A549 (cell line): ENCODE measurements around the gene MMS19. TPM values are rescaled to one million over a fixed set of nuclear protein-coding genes. Genes with fewer than 3 reads are reported as not detected.

ENCODE experiments used
- ATAC-seq, 2 experiments: fragments of 200-7000 bp in 1 of 2; fragments of >200 bp in 1 of 2; cut with Nextera tagmentation in 1 of 2; cut with Tn5 transposase in 1 of 2; 3 replicates each; pipeline versions ENCODE4 v1.8.0 to v1.9.1; 2018 to 2020; ENCODE audit warnings: mild to moderate bottlenecking in 1 of 2, moderate library complexity in 1 of 2
- CTCF ChIA-PET: fragments of 300-600 bp; sonication (Branson Sonifier 250); formaldehyde crosslinking; extraction: SDS; loops from one replicate; lab custom pipeline; 2021; ENCODE audit warnings: antibody characterized with exemption, inconsistent platforms; lab: Yijun Ruan, JAX
- POLR2A ChIA-PET: fragments of 350-600 bp; formaldehyde crosslinking; extraction: SDS; loops from one replicate; lab custom pipeline; 2021; ENCODE audit warnings: antibody characterized with exemption, inconsistent platforms; lab: Yijun Ruan, JAX
- DNase-seq, 2 experiments: peaks; one replicate each; pipeline versions ENCODE4 v3.0.0 to v3.0.0-alpha.2; 2011 to 2016; ENCODE audit warnings: low read depth in 1 of 2, low spot score in 1 of 2
- FAIRE-seq: peaks from 2 replicates; lab custom pipeline; 2011; peaks lifted over from hg19 to GRCh38; lab: Jason Lieb, UNC
- H3K27ac ChIP-seq, 2 experiments: fragments of >200 bp; sonication (Bioruptor Twin); formaldehyde crosslinking; 3 replicates each; pipeline ENCODE4 v1.5.1; 2016 to 2017
- H3K4me1 ChIP-seq: fragments of >200 bp; sonication (Bioruptor Twin); formaldehyde crosslinking; 3 replicates; pipeline ENCODE4 v1.6.1; 2016
- H3K4me2 ChIP-seq: fragments of >200 bp; sonication (Bioruptor Twin); formaldehyde crosslinking; 3 replicates; pipeline ENCODE4 v1.6.1; 2016
- H3K4me3 ChIP-seq: fragments of >200 bp; sonication (Bioruptor Twin); formaldehyde crosslinking; 3 replicates; pipeline ENCODE4 v1.5.1; 2016
- H3K9me3 ChIP-seq: fragments of >200 bp; sonication (Bioruptor Twin); formaldehyde crosslinking; 3 replicates; pipeline ENCODE4 v1.6.1; 2016
- ELK1 ChIP-seq: fragments of 150-350 bp; IDR thresholded peaks from 2 replicates; pipeline ENCODE4 v1.6.1; 2014; ENCODE audit warnings: low read depth, mild to moderate bottlenecking, low read length
- FOSB ChIP-seq: fragments of 250-450 bp; sonication (Bioruptor Pico); IDR thresholded peaks from 2 replicates; pipeline ENCODE4 v1.5.0; 2020; ENCODE audit warnings: mild to moderate bottlenecking, moderate library complexity
- FOSL2 ChIP-seq, 2 experiments: fragments of 450-650 bp in 1 of 2; fragments of >200 bp in 1 of 2; sonication (Bioruptor Twin) in 1 of 2; formaldehyde crosslinking; IDR thresholded peaks; 2 replicates each; pipeline versions ENCODE4 v1.5.0 to v1.6.1; 2016 to 2020; ENCODE audit warnings: mild to moderate bottlenecking in 1 of 2, moderate library complexity in 1 of 2
- HEYL ChIP-seq: fragments of 250-450 bp; sonication (Bioruptor Pico); IDR thresholded peaks from 2 replicates; pipeline ENCODE4 v1.8.0; 2021; ENCODE audit warnings: mild to moderate bottlenecking, moderate library complexity
- HMGXB4 ChIP-seq: fragments of 250-450 bp; sonication (Bioruptor Pico); IDR thresholded peaks from 2 replicates; pipeline ENCODE4 v1.5.0; 2021; ENCODE audit warnings: mild to moderate bottlenecking, moderate library complexity, borderline replicate concordance
- HOXB13 ChIP-seq: fragments of 250-450 bp; sonication (Bioruptor Pico); IDR thresholded peaks from 2 replicates; pipeline ENCODE4 v1.5.0; 2020; ENCODE audit warnings: low read depth, mild to moderate bottlenecking, moderate library complexity
- JUN ChIP-seq, 2 experiments: fragments of >200 bp; sonication (Bioruptor Twin); formaldehyde crosslinking; IDR thresholded peaks; 2 replicates in 1 of 2; 3 replicates in 1 of 2; pipeline ENCODE4 v1.6.1; 2016 to 2017
- KDM1A ChIP-seq: fragments of 200-600 bp; sonication (generic); IDR thresholded peaks from 2 replicates; pipeline ENCODE4 v1.6.1; 2016; ENCODE audit warnings: low read depth, mild to moderate bottlenecking
- KDM5A ChIP-seq: fragments of 200-600 bp; sonication (generic); IDR thresholded peaks from 2 replicates; pipeline ENCODE4 v1.6.1; 2016; ENCODE audit warnings: antibody characterized with exemption, mild to moderate bottlenecking
- MAX ChIP-seq: IDR thresholded peaks from 2 replicates; pipeline ENCODE4 v1.6.1; 2012
- MAZ ChIP-seq: fragments of 150-350 bp; IDR thresholded peaks from 2 replicates; pipeline ENCODE4 v1.6.1; 2014; ENCODE audit warnings: antibody characterized with exemption, low read depth, low read length, borderline replicate concordance
- MYC ChIP-seq: IDR thresholded peaks from 2 replicates; pipeline ENCODE4 v1.6.1; 2012; ENCODE audit warnings: mild to moderate bottlenecking, inconsistent platforms, low read length, improper control_type of control experiment, borderline replicate concordance
- NR3C1 ChIP-seq: fragments of >200 bp; sonication (Bioruptor Twin); formaldehyde crosslinking; IDR thresholded peaks from 3 replicates; pipeline ENCODE4 v1.6.1; 2017
- POLR2A ChIP-seq: IDR thresholded peaks from 2 replicates; pipeline ENCODE4 v1.6.1; 2012; ENCODE audit warnings: mild to moderate bottlenecking, low read length
- RAD21 ChIP-seq, 2 experiments: fragments of >200 bp in 1 of 2; sonication (Bioruptor Twin) in 1 of 2; formaldehyde crosslinking in 1 of 2; IDR thresholded peaks in 1 of 2; conservative IDR thresholded peaks in 1 of 2; 2 replicates in 1 of 2; 3 replicates in 1 of 2; pipeline ENCODE4 v1.6.1; 2012 to 2018; ENCODE audit warnings: inconsistent platforms in 1 of 2
- REST ChIP-seq: fragments of 200-600 bp; sonication (generic); IDR thresholded peaks from 2 replicates; pipeline ENCODE4 v1.6.1; 2016; ENCODE audit warnings: antibody characterized with exemption, mild to moderate bottlenecking, moderate library complexity
- RFX5 ChIP-seq: fragments of 450-650 bp; IDR thresholded peaks from 2 replicates; pipeline ENCODE4 v1.7.1; 2014; ENCODE audit warnings: antibody characterized with exemption, mild to moderate bottlenecking, moderate library complexity
- SMC3 ChIP-seq: fragments of >200 bp; sonication (Bioruptor Twin); formaldehyde crosslinking; IDR thresholded peaks from 3 replicates; pipeline ENCODE4 v1.6.1; 2018; ENCODE audit warnings: inconsistent platforms
- USF2 ChIP-seq: fragments of 450-650 bp; IDR thresholded peaks from 2 replicates; pipeline ENCODE4 v1.6.1; 2014; ENCODE audit warnings: antibody characterized with exemption
- ZC3H11A ChIP-seq: fragments of 450-650 bp; IDR thresholded peaks from 2 replicates; pipeline ENCODE4 v1.6.1; 2014; ENCODE audit warnings: antibody characterized with exemption, mild to moderate bottlenecking
- WGBS: methylation state at CpG from one replicate; pipeline ENCODE4 v1.1.6; 2017; ENCODE audit errors: missing lambda C conversion rate; 5-methylcytosine and 5-hydroxymethylcytosine counted together
- polyA plus RNA-seq, 4 experiments: library from polyadenylated mRNA; depleted of rRNA in 3 of 4; stranded (reverse); fragments of >200 nt; fragmentation: RNase III in 1 of 4; extraction: RNeasy Plus Mini Kit Qiagen cat#74134 plus additional on column Dnase treatment in 1 of 4; gene quantifications; 2 replicates in 3 of 4; 3 replicates in 1 of 4; pipeline ENCODE4 v1.2.3, GENCODE V29; 2011 to 2017

Gene MMS19
- polyA plus RNA-seq, 2 of the 4 experiments (the other 2 are of a cell fraction), result 60.6 to 65.6 TPM

- DNase-seq, result no peak
- CTCF ChIA-PET, result interaction anchor here (0.7 to 1.5 kb wide), 5 partner anchors 12 to 94 kb away, joined by 3 to 6 read pairs (median 4); no protein-coding TSS in a partner anchor
Observed at GRCh38 chr10:97518301-97519043, 20.2 kb upstream of the MMS19 start.

GRCh38 chr10:97517778-97518300 lies 19.6 kb upstream of the MMS19 start:
- DNase-seq, result no peak
- TF ChIP-seq KDM5A (no peak), KDM1A (no peak), MYC (no peak), RFX5 (no peak), ZC3H11A (no peak), ELK1 (no peak), USF2 (no peak), RAD21 (conservative IDR thresholded peaks at IDR 0.05 in 1 of 2, IDR thresholded peaks at IDR 0.05 in 1 of 2) (no peak), FOSB (CRISPR knock-in tag) (no peak)
- ATAC-seq, result no peak
- no peaks in the 10 kb centered on the region for H3K9me3 ChIP-seq
- peak overlapping the region; percentile 17; the same call in 1 of the 3 replicates for H3K4me2 ChIP-seq
- no peak for FAIRE-seq
- WGBS, result 86% methylated on average over 6 of the region's 6 CpGs
- H3K4me3 ChIP-seq, result no peak overlapping the region
- CTCF ChIA-PET, result interaction anchor here (0.8 to 1.5 kb wide), 3 partner anchors 17 to 94 kb away, joined by 3 to 4 read pairs (median 4); no protein-coding TSS in a partner anchor
- POLR2A ChIA-PET, result no interaction called here
- H3K27ac ChIP-seq, result no peak overlapping the region; a peak in 1 of 6 replicates
- peaks cover 14% of the 10 kb centered on the region; the same call in 2 of the 3 replicates for H3K4me1 ChIP-seq

More at GRCh38 chr10:97518301-97519043, 20.2 kb upstream of the MMS19 start:
- WGBS, result 51% methylated on average over 10 of the region's 10 CpGs
- Histone ChIP-seq H3K4me2 (peak overlapping the region; percentile 17; the same call in 1 of the 3 replicates), H3K4me3 (no peak overlapping the region), H3K27ac (no peak overlapping the region; a peak in 1 of 6 replicates), H3K9me3 (no peaks in the 10 kb centered on the region), H3K4me1 (peaks cover 14% of the 10 kb centered on the region; the same call in 2 of the 3 replicates)
- TF ChIP-seq FOSL2 (IDR thresholded peaks at IDR 0.05) (no peak), FOSL2 (CRISPR knock-in tag; IDR thresholded peaks at IDR 0.05) (peak; percentile 29; the same call in 1 of the 2 replicates), JUN (IDR thresholded peaks at IDR 0.05) (no peak), ELK1 (no peak), MAZ (no peak), KDM5A (no peak)
- FAIRE-seq (no peak), ATAC-seq (peak in 1 of 2 experiments; percentile 18; a peak in 2 of 6 replicates)
- POLR2A ChIA-PET, result no interaction called here

GRCh38 chr10:97517096-97517750 lies 19.0 kb upstream of the MMS19 start:
- FAIRE-seq (no peak), ATAC-seq (no peak)
- no peak overlapping the region for H3K4me2 ChIP-seq
- CTCF ChIA-PET, result no interaction called here
- WGBS, result 80% methylated on average over 11 of the region's 15 CpGs
- TF ChIP-seq HOXB13 (CRISPR knock-in tag) (no peak), MAX (no peak), REST (no peak), MAZ (no peak), HEYL (no peak), NR3C1 (no peak), HMGXB4 (no peak), POLR2A (no peak), SMC3 (no peak)
- TF ChIP-seq, all 56 proteins: peak for 0
- H3K4me1 ChIP-seq, result peaks cover 14% of the 10 kb centered on the region; the same call in 2 of the 3 replicates
- no peak for DNase-seq
- no peak overlapping the region for H3K27ac ChIP-seq
- POLR2A ChIA-PET, result no interaction called here
- H3K4me3 ChIP-seq, result no peak overlapping the region
- H3K9me3 ChIP-seq, result no peaks in the 10 kb centered on the region
